Thyroid gland (tissue), 4 donors: ENCODE data around the gene DUSP10.

Experiments
- POLR2A ChIP-seq, 2 donors: fragments of 450-650 bp; IDR thresholded peaks; one replicate each; pipeline ENCODE4 v1.6.1; 2017; ENCODE audit warnings: antibody characterized with exemption in 2 of 2, mild to moderate bottlenecking in 2 of 2, moderate library complexity in 1 of 2
- TF ChIP-seq, protein P1 (sequence below), 6 experiments: fragments of 200-600 bp in 3 of 6; fragments of 450-650 bp in 3 of 6; sonication (generic) in 3 of 6; IDR thresholded peaks; one replicate each; pipeline ENCODE4 v1.5.1; 2016 to 2019; ENCODE audit warnings: antibody characterized with exemption in 6 of 6, mild to moderate bottlenecking in 2 of 6, inconsistent platforms in 1 of 6, moderate library complexity in 1 of 6

DNA sequence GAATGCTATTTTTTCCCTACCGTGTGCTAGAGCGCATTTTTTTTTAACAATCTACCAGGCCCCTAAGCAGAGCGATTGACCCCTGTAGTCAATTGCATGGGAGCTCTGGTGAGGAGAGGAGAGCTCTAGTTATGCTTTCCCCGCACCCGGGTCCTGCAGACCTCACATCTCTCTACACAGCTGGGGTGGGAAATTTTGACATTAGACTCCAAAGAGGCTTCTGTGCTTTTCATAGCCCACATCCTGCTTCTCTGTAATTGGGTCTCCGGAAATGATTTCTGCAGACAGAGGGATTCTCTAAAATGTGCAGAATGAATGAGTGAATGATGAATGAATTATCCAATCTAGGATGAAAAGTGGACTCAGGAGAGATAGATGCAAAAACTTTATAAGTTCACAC is 41.5 kb upstream of the DUSP10 start:
- TF ChIP-seq, protein P1, sequence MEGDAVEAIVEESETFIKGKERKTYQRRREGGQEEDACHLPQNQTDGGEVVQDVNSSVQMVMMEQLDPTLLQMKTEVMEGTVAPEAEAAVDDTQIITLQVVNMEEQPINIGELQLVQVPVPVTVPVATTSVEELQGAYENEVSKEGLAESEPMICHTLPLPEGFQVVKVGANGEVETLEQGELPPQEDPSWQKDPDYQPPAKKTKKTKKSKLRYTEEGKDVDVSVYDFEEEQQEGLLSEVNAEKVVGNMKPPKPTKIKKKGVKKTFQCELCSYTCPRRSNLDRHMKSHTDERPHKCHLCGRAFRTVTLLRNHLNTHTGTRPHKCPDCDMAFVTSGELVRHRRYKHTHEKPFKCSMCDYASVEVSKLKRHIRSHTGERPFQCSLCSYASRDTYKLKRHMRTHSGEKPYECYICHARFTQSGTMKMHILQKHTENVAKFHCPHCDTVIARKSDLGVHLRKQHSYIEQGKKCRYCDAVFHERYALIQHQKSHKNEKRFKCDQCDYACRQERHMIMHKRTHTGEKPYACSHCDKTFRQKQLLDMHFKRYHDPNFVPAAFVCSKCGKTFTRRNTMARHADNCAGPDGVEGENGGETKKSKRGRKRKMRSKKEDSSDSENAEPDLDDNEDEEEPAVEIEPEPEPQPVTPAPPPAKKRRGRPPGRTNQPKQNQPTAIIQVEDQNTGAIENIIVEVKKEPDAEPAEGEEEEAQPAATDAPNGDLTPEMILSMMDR (IDR thresholded peaks at IDR 0.05), result no peak
- TF ChIP-seq POLR2A (IDR thresholded peaks at IDR 0.05), result no peak
